ENCODE measurements around the gene NELL2. TPM values are rescaled to one million over a fixed set of nuclear protein-coding genes. Genes with fewer than 3 reads are reported as not detected.

The NELL2 gene
- total RNA-seq, 1 donor from 2014 or later = 1.0 TPM

DNA sequence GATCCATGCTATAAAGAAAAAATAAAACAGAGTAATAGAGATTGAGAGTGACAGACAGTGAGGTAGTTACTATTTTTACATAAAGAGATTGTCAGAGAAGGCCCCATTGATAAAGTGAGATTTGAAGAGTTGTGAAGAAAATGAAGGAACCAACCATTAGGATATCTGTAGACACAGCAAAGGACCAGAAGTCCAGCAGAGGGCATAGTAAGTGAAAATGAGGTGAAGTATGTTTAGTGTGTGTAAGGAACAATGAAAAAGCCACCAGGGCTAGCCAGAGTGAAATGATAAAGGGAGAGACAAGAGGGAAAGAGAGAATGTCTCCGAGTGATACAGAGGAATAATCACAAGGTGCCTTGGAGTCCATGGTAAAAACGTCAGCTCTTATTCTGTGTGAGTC, 411.0 kb downstream of the NELL2 start:
- H3K9ac ChIP-seq (ENCODE audit: low read length) = no peak overlapping the region
- TF ChIP-seq CTCF (IDR thresholded peaks at IDR 0.05; ENCODE audit: insufficient read depth, low read depth, low read length) = no peak
- TF ChIP-seq EZH2 (IDR thresholded peaks at IDR 0.05; ENCODE audit: insufficient read depth, low read length) = no peak
- no peaks in the 10 kb centered on the region for H4K20me1 ChIP-seq (ENCODE audit: insufficient read depth, low read length)
- H3K27me3 ChIP-seq (ENCODE audit: insufficient read depth, low read length) = no peaks in the 10 kb centered on the region
- Mint-ChIP-seq H3K27ac (ENCODE audit: unreplicated experiment) (no peak overlapping the region), H3K4me1 (ENCODE audit: low read depth, unreplicated experiment) (no peaks in the 10 kb centered on the region), H3K27me3 (ENCODE audit: low read depth, unreplicated experiment) (no peaks in the 10 kb centered on the region), H3K36me3 (ENCODE audit: low read depth, unreplicated experiment) (no peaks in the 10 kb centered on the region), H3K4me3 (ENCODE audit: unreplicated experiment) (no peak overlapping the region), H3K9me3 (ENCODE audit: unreplicated experiment) (no peaks in the 10 kb centered on the region)
- H3K79me2 ChIP-seq (ENCODE audit: insufficient read depth, low read length) = no peaks in the 10 kb centered on the region
- H3K4me2 ChIP-seq (ENCODE audit: low read length) = no peak overlapping the region
- no peaks in the 10 kb centered on the region for H3K4me1 ChIP-seq (ENCODE audit: insufficient read depth, low read length)
- no peak overlapping the region for H3K4me3 ChIP-seq (ENCODE audit: insufficient read depth, low read depth, low read length)
- no peak overlapping the region for H2AFZ ChIP-seq (ENCODE audit: low read depth, low read length)
- no peak for DNase-seq (ENCODE audit: low read depth)
- no peak for FAIRE-seq
- H3K27ac ChIP-seq (ENCODE audit: low read depth, low read length) = no peak overlapping the region
- H3K36me3 ChIP-seq (ENCODE audit: insufficient read depth, low read length) = no peaks in the 10 kb centered on the region
- H3K9me3 ChIP-seq (ENCODE audit: insufficient read depth, low read depth, low read length) = no peaks in the 10 kb centered on the region

- no peaks in the 10 kb centered on the region for H3K4me1 ChIP-seq (ENCODE audit: insufficient read depth, low read length)
- DNase-seq (ENCODE audit: low read depth) (no peak), FAIRE-seq (no peak)
- no peak overlapping the region for H3K4me2 ChIP-seq (ENCODE audit: low read length)
- no peaks in the 10 kb centered on the region for H3K36me3 ChIP-seq (ENCODE audit: insufficient read depth, low read length)
- TF ChIP-seq EZH2 (IDR thresholded peaks at IDR 0.05; ENCODE audit: insufficient read depth, low read length) (no peak), CTCF (IDR thresholded peaks at IDR 0.05; ENCODE audit: insufficient read depth, low read depth, low read length) (no peak)
- no peaks in the 10 kb centered on the region for H3K36me3 Mint-ChIP-seq (ENCODE audit: low read depth, unreplicated experiment)
- no peaks in the 10 kb centered on the region for H4K20me1 ChIP-seq (ENCODE audit: insufficient read depth, low read length)
- no peak overlapping the region for H3K9ac ChIP-seq (ENCODE audit: low read length)
- no peaks in the 10 kb centered on the region for H3K27me3 ChIP-seq (ENCODE audit: insufficient read depth, low read length)
- H3K9me3 Mint-ChIP-seq (ENCODE audit: unreplicated experiment) = no peaks in the 10 kb centered on the region
- no peaks in the 10 kb centered on the region for H3K27me3 Mint-ChIP-seq (ENCODE audit: low read depth, unreplicated experiment)
- H3K27ac ChIP-seq (ENCODE audit: low read depth, low read length) = no peak overlapping the region
- no peaks in the 10 kb centered on the region for H3K4me1 Mint-ChIP-seq (ENCODE audit: low read depth, unreplicated experiment)
- no peaks in the 10 kb centered on the region for H3K79me2 ChIP-seq (ENCODE audit: insufficient read depth, low read length)
- H3K9me3 ChIP-seq (ENCODE audit: insufficient read depth, low read depth, low read length) = no peaks in the 10 kb centered on the region
- no peak overlapping the region for H2AFZ ChIP-seq (ENCODE audit: low read depth, low read length)
- no peak overlapping the region for H3K4me3 Mint-ChIP-seq (ENCODE audit: unreplicated experiment)
- H3K27ac Mint-ChIP-seq (ENCODE audit: unreplicated experiment) = no peak overlapping the region
- H3K4me3 ChIP-seq (ENCODE audit: insufficient read depth, low read depth, low read length) = no peak overlapping the region
Observed at GRCh38 chr12:44464180-44464579, 411.9 kb downstream of the NELL2 start.

GRCh38 chr12:44462729-44463128, 413.4 kb downstream of the NELL2 start:
- no peaks in the 10 kb centered on the region for H3K4me1 Mint-ChIP-seq (ENCODE audit: low read depth, unreplicated experiment)
- H3K4me1 ChIP-seq (ENCODE audit: insufficient read depth, low read length) = no peaks in the 10 kb centered on the region
- no peaks in the 10 kb centered on the region for H3K79me2 ChIP-seq (ENCODE audit: insufficient read depth, low read length)
- no peaks in the 10 kb centered on the region for H3K9me3 ChIP-seq (ENCODE audit: insufficient read depth, low read depth, low read length)
- no peaks in the 10 kb centered on the region for H4K20me1 ChIP-seq (ENCODE audit: insufficient read depth, low read length)
- no peaks in the 10 kb centered on the region for H3K27me3 ChIP-seq (ENCODE audit: insufficient read depth, low read length)
- H3K36me3 ChIP-seq (ENCODE audit: insufficient read depth, low read length) = no peaks in the 10 kb centered on the region
- H3K27ac ChIP-seq (ENCODE audit: low read depth, low read length) = no peak overlapping the region
- no peak overlapping the region for H2AFZ ChIP-seq (ENCODE audit: low read depth, low read length)
- no peaks in the 10 kb centered on the region for H3K36me3 Mint-ChIP-seq (ENCODE audit: low read depth, unreplicated experiment)
- no peaks in the 10 kb centered on the region for H3K9me3 Mint-ChIP-seq (ENCODE audit: unreplicated experiment)
- H3K27ac Mint-ChIP-seq (ENCODE audit: unreplicated experiment) = no peak overlapping the region
- no peak for TF ChIP-seq EZH2 (IDR thresholded peaks at IDR 0.05; ENCODE audit: insufficient read depth, low read length)
- H3K9ac ChIP-seq (ENCODE audit: low read length) = no peak overlapping the region
- no peak overlapping the region for H3K4me3 Mint-ChIP-seq (ENCODE audit: unreplicated experiment)
- no peak overlapping the region for H3K4me3 ChIP-seq (ENCODE audit: insufficient read depth, low read depth, low read length)
- FAIRE-seq = no peak
- no peak overlapping the region for H3K4me2 ChIP-seq (ENCODE audit: low read length)
- DNase-seq (ENCODE audit: low read depth) = no peak
- no peaks in the 10 kb centered on the region for H3K27me3 Mint-ChIP-seq (ENCODE audit: low read depth, unreplicated experiment)

Data from astrocyte (in vitro differentiated cells and primary cell).